Colonic mucosa (tissue), 4 donors: ENCODE data around the gene GAS6. TPM values are rescaled to one million over a fixed set of nuclear protein-coding genes. Genes with fewer than 3 reads are reported as not detected.
"Not testable (repeated sequence)": the region's sequence is repeated elsewhere in the genome, so short reads cannot be mapped to it uniquely, and the experiment has no call there.

ENCODE experiments used
- DNase-seq: peaks from one replicate; pipeline ENCODE4 v3.0.0-alpha.2; 2020
- H3K27ac ChIP-seq: fragments of 200-600 bp; one replicate; pipeline ENCODE4 v1.8.0; 2021
- H3K27me3 ChIP-seq: fragments of 200-600 bp; one replicate; pipeline ENCODE4 v1.8.0; 2021
- H3K36me3 ChIP-seq: fragments of 200-600 bp; one replicate; pipeline ENCODE4 v1.8.0; 2021
- H3K4me1 ChIP-seq: fragments of 200-600 bp; one replicate; pipeline ENCODE4 v1.8.0; 2021; ENCODE audit warnings: mild to moderate bottlenecking
- H3K4me3 ChIP-seq: fragments of 200-600 bp; one replicate; pipeline ENCODE4 v1.8.0; 2021
- H3K9ac ChIP-seq, 2 donors: one replicate each; pipeline ENCODE4 v1.7.0; 2013; ENCODE audit warnings: control low read depth in 2 of 2, low read depth in 2 of 2, low read length in 2 of 2
- H3K9me3 ChIP-seq: fragments of 200-600 bp; one replicate; pipeline ENCODE4 v1.8.0; 2021
- intact Hi-C: fragments of 100-400 bp; cut with DNase I; formaldehyde crosslinking; loops from one replicate; pipeline ENCODE4 v1.14.1; 2022
- total RNA-seq, 2 donors: library from RNA; stranded (reverse); fragmentation: NEBNext Ultra II Directional in 1 of 2; extraction: Animal tissue kit (Norgen Biotek cat#: 25700) in 1 of 2; gene quantifications; one replicate each; pipeline ENCODE4 v1.2.1, GENCODE V29; 2021
- TF ChIP-seq, protein P1 (sequence below): fragments of 200-600 bp; IDR thresholded peaks from one replicate; pipeline ENCODE4 v1.8.0; 2022; ENCODE audit warnings: antibody characterized with exemption, mild to moderate bottlenecking
- donor health status: healthy.
- donor health status: DM: no; HTN: no; CAD: no.
- donor health status: DM: no; HTN: no; CAD: no.

The GAS6 gene
- total RNA-seq, 2 donors from 2014 or later = 118 to 121 TPM

DNA sequence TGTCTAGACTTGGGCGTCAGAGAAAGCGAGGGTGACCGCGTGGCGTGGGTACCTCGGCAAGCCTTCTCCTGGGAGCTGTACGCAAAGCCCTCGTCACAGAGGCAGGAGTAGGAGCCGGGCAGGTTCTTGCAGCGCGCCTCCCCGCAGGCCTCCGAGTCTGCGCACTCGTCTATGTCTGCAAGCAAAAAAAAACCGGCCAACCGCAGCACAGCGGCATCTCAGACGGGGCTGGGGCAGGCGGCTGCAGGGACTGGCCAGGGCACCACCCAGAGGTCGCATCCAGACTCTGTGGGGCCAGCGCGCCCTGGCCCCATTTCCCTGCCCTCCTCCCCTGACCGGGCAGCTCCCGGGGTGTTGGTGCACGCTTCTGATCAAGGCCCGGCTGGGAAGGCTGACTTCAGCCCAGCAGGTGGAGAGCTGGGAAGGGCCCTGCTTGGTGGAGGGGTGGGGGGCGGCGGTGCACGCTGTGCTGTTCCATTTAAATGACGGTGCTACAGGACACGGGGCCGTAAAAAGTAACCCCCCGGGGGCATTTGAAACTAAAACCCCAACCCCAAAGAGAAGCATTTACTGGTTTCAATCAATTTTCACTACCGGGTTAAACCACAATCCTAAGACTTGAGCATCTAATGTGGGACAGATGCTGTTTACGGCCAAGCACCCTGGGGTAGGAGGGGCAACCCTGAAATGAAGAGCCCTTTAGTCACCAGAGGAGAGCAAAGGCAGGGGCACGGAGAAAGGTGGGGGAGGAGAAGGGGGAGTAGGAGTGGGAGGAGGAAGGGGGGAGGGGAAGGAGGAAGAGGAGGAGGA is 28.2 kb downstream of the GAS6 start:
- Histone ChIP-seq H3K36me3 (no peaks in the 10 kb centered on the region), H3K4me3 (no peak overlapping the region), H3K27ac (no peak overlapping the region), H3K4me1 (peaks cover 16% of the 10 kb centered on the region), H3K27me3 (no peaks in the 10 kb centered on the region), H3K9me3 (no peaks in the 10 kb centered on the region), H3K9ac (no peak overlapping the region)
- intact Hi-C loops = no loop called here
- TF ChIP-seq, protein P1, sequence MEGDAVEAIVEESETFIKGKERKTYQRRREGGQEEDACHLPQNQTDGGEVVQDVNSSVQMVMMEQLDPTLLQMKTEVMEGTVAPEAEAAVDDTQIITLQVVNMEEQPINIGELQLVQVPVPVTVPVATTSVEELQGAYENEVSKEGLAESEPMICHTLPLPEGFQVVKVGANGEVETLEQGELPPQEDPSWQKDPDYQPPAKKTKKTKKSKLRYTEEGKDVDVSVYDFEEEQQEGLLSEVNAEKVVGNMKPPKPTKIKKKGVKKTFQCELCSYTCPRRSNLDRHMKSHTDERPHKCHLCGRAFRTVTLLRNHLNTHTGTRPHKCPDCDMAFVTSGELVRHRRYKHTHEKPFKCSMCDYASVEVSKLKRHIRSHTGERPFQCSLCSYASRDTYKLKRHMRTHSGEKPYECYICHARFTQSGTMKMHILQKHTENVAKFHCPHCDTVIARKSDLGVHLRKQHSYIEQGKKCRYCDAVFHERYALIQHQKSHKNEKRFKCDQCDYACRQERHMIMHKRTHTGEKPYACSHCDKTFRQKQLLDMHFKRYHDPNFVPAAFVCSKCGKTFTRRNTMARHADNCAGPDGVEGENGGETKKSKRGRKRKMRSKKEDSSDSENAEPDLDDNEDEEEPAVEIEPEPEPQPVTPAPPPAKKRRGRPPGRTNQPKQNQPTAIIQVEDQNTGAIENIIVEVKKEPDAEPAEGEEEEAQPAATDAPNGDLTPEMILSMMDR = no peak
- no peak for DNase-seq

DNA sequence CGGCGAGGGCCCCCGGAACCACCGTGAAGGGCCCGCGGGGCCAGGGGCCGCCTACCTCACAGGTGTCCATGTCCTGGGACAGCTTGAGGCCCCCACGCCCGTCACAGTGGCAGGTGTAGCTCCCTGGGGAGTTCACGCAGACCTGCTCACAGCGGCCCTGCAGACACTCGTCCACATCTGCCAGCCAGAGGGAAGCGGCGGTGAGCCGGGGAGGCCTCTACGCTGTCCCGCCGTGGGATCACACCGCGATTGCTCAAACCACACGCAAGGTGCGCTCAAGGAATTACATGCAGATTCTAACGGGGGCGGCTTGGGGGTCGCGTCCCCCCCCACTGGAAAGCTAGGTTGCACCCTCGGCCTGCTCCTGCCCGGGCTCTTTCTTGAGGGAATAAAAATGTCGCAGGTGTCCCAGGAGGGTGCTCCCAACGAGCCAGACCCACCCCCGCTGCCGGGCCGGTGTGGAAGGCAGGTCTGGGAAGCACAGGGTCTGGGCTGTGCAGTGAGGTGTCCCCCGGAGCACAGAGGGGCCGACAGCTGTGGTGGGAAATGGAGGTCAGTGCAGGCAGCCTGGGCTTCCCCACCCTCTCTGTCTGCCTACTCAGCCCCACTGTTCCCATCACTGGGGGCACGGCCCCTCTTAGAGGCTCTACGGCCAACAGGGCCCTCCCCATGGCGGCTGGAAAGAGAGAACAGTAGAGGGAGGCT is 29.2 kb downstream of the GAS6 start:
- no peak overlapping the region for H3K4me3 ChIP-seq
- TF ChIP-seq, protein P1 = no peak
- H3K27me3 ChIP-seq = no peaks in the 10 kb centered on the region
- intact Hi-C loops = no loop called here
- H3K9ac ChIP-seq = no peak overlapping the region
- H3K4me1 ChIP-seq = peaks cover 12% of the 10 kb centered on the region
- DNase-seq = no peak
- H3K27ac ChIP-seq = no peak overlapping the region
- H3K9me3 ChIP-seq = no peaks in the 10 kb centered on the region
- H3K36me3 ChIP-seq = no peaks in the 10 kb centered on the region

DNA sequence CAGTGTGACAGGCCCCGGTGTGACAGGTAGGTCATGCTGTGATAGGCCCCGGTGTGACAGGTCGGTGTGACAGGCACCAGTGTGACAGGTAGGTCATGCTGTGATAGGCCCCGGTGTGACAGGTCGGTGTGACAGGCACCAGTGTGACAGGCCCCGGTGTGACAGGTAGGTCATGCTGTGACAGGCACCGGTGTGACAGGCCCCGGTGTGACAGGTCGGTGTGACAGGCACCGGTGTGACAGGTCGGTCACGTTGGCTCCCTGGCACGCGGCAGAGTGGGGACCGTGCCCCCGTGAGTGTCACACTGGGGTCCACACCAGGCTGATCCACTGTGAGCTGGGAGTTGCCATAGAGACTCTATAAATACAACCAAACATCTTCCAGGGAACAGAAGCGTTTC is 29.9 kb downstream of the GAS6 start:
- H3K9ac ChIP-seq, H3K36me3 ChIP-seq, H3K4me1 ChIP-seq, H3K27ac ChIP-seq, H3K4me3 ChIP-seq, intact Hi-C loops, H3K27me3 ChIP-seq, DNase-seq, H3K9me3 ChIP-seq: not testable (repeated sequence)

DNA sequence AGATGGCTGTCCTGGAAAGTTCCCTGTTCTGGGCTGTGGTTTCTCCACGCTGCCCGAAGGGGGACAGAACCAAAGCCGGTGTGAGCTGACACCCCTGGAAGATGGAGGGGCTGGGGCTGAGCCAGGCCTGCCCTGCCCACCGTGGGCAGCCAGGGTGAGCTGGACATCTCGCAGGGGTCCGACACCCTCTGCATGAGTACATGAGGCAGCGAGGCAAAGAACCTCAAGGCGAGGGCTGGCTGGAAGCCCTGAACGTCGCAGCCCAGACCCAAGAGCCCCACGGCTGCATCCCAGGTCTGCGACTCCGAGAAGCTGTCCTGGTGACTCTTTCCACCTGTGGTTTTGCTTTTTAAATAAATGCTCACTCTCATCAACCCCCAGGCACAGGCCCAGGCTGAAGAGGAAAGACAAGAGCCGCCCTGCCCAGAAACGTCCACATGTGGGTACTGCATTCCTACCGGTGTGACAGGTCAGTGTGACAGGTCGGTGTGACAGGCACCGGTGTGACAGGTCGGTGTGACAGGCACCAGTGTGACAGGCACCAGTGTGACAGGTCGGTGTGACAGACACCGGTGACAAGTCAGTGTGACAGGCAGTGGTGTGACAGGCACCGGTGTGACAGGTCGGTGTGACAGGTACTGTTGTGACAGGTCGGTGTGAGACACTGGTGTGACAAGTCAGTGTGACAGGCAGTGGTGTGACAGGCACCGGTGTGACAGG is 30.6 kb downstream of the GAS6 start:
- H3K9me3 ChIP-seq = no peaks in the 10 kb centered on the region
- DNase-seq = no peak
- peaks cover 3% of the 10 kb centered on the region for H3K4me1 ChIP-seq
- H3K36me3 ChIP-seq = no peaks in the 10 kb centered on the region
- intact Hi-C loops = no loop called here
- TF ChIP-seq, protein P1 = no peak
- no peak overlapping the region for H3K4me3 ChIP-seq
- H3K9ac ChIP-seq = no peak overlapping the region
- H3K27ac ChIP-seq = no peak overlapping the region
- no peaks in the 10 kb centered on the region for H3K27me3 ChIP-seq

DNA sequence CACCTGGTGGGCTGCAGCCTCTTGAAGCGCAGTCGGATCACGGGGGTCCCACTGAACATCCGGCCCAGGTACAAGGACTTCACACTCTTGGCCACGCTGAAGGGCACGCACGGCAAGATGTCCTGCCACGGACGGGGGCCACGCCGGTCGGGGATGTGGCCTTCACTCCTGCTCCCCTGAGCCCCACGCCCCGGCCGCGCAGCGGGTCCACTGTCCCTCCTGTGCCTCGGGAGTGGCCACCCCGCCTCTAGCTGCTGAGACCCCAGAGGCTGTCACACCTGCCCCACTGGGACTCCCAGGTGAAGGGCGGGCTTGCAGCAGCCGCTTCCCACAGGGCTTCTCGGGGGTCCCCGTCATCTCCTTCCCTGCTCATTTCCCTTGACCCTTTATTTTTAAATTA is 31.2 kb downstream of the GAS6 start:
- Histone ChIP-seq H3K9me3 (no peaks in the 10 kb centered on the region), H3K9ac (no peak overlapping the region), H3K27ac (no peak overlapping the region), H3K4me1 (no peaks in the 10 kb centered on the region), H3K27me3 (no peaks in the 10 kb centered on the region), H3K4me3 (no peak overlapping the region), H3K36me3 (no peaks in the 10 kb centered on the region)
- TF ChIP-seq, protein P1 = no peak
- DNase-seq = no peak
- intact Hi-C loops = no loop called here
